ENCODE measurements around the gene PAN3. TPM values are rescaled to one million over a fixed set of nuclear protein-coding genes. Genes with fewer than 3 reads are reported as not detected.

Gene PAN3
- total and polyA plus RNA-seq, 2 of the 8 experiments (the other 6 are each of a cell fraction or from before 2014, with no cell fraction given): 12.7 to 39.3 TPM

DNA sequence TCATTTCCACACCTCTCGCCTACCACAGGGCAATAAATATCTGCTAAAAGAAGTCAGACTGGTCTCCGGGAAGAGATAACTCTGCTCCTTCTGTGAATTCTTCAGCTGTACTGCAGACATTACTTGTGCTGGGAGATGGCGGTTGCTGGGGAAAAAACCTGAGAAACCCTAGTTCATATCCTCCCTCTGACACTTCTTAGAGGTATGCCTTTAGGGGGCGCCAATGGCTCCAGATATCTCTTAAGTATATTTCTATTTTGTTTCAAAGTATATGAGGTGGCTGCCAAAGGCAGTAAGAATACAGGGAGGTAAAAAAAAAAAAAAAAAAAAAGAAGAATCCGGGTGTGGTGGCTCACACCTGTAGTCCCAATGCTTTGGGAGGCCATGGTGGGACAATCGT lies 175.2 kb downstream of the PAN3 start (continued):
- 0 out of 2 replicates have a peak, but pooled peaks have one; percentile 55 for TF ChIP-seq RFX5 (IDR thresholded peaks at IDR 0.05; ENCODE audit: borderline replicate concordance, low read depth, low read length)
